T follicular helper cell (primary cell): ENCODE results near the gene GRK4.
"Not testable (repeated sequence)": the region's sequence is repeated elsewhere in the genome, so short reads cannot be mapped to it uniquely, and the experiment has no call there.

Experiments
- DNase-seq: peaks from one replicate; pipeline ENCODE4 v3.0.0-alpha.2; 2020; ENCODE audit warnings: low read depth
- total RNA-seq, 2 experiments: gene quantifications; one replicate each; lab custom pipeline; 2026; lab: John Stamatoyannopoulos, UW

GRK4 gene
- 2.9 to 3.2 reads per million in 2 experiments for total RNA-seq

DNA sequence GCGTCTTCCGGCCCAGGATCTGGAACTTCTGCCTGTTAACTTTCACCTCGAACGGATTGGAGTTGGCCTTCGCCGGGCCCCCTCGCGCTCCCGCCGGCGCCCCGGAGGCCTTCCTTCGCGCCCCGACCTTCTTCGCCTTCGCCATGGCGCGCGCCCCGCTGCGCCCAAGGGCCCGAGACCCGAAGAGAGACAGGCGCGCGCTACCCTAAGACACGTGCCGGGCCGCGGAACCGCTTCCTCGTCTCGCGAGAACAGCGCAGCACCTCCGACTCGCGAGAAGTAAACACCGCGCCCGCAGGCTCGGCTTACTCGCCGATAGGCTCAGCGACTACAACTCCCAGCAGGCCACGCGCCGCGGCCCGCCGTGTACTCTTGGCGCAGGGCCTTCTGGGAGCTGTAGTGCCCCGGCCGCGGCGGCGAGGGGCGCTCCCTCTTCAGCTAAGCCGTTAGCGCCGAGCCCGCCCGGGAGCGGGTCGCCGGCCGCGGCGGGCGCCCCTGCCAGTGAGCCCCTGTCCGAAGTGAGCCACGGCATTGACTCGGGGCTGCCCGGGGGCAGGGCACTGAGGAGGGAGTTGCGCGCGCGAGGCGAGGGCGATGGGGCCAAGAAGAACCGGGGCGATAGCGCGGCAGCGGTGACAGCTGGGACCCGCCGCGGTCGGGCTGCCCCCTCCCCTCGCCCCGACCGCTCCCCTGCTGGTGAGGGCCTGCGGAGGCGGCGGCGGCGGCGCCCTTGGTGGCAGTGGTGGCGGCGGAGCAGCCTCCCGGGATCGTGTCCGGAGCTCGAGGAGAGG, at the start of gene GRK4, which contains the start of gene NOP14:
GRK4 (plus strand) TSS at position 397 of the 791 bp plus-strand sequence. CDS start 500 bp downstream, outside the sequence.
NOP14 (minus strand) TSS at position 232 of the 791 bp plus-strand sequence; CDS start at position 145, 87 bp downstream.
- peak; percentile 97 for DNase-seq

- no peak for DNase-seq
Observed at GRCh38 chr4:2914256-2915126, 48.9 kb upstream of the GRK4 start.

- DNase-seq = no peak
Observed at GRCh38 chr4:2915789-2916188, 47.6 kb upstream of the GRK4 start.

- not testable (repeated sequence) for DNase-seq
Observed at GRCh38 chr4:2916696-2917095, 46.7 kb upstream of the GRK4 start.

- not testable (repeated sequence) for DNase-seq
Observed at GRCh38 chr4:2918300-2918699, 45.1 kb upstream of the GRK4 start.

DNA sequence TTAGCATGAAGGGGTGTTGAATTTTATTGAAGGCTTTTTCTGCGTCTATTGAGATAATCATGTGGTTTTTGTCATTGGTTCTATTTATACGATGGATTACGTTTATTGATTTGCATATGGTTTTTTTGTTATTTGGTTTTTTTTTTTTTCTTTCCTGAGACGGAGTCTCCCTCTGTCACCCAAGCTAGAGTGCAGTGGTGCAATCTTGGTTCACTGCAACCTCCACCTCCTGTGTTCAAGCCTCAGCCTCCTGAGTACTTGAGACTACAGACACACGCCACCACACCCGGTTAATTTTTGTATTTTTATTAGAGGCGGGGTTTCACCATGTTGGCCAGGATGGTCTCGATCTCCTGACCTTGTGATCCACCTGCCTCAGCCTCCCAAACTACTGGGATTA, 44.7 kb upstream of the GRK4 start:
- DNase-seq = not testable (repeated sequence)

DNA sequence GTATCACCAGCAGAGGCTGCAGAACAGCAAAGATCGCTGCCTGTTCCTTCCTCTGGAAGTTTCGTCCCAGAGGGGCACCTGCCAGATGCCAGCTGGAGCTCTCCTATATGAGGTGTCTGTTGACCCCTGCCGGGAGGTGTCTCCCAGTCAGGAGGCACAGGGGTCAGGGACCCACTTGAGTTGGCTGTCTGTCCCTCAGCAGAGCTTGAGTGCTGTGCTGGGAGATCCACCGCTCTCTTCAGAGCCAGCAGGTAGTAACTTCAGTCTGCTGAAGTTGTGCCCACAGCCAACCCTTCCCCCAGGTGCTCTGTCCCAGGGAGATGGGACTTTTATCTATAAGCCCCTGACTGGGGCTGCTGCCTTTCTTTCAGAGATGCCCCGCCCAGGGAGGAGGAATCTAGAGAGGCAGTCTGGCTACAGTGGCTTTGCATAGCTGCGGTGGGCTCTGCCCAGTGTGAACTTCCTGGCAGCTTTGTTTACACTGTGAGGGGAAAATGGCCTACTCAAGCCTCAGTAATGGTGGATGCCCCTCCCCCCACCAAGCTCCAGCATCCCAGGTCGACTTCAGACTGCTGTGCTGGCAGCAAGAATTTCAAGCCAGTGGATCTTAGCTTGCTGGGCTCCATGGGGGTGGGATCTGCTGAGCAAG, 40.8 kb upstream of the GRK4 start:
- DNase-seq = not testable (repeated sequence)

- no peak for DNase-seq
Observed at GRCh38 chr4:2923141-2923551, 40.2 kb upstream of the GRK4 start.

DNA sequence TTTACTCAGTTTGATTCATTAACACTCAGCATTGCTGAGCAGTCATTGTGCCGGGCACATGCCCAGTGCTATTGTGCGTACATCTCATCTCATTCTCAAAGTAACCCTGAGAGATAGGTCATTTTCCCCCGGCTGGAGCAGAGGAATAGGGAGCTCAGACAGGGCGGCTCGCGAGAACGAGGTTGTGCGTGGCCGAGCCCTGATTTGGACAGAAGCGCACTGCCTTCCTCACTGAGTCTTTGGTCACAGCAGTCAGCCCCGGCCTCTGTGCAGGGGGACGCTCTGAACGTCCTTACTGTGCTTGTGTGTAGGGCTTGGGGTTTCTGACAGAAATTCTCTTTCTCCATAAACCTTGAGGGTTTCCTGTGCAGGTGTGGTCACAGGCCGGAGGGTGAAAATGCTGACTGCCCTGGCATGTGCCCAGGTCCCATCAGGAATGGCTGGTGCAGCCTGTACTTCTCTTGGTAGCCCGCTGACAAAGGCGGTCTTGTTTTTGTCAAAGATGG, 39.6 kb upstream of the GRK4 start:
- no peak for DNase-seq

- no peak for DNase-seq
Observed at GRCh38 chr4:2924286-2924685, 39.1 kb upstream of the GRK4 start.

GRCh38 chr4:2924765-2925301, 38.5 kb upstream of the GRK4 start:
- DNase-seq = no peak

- no peak for DNase-seq
Observed at GRCh38 chr4:2925496-2925895, 37.9 kb upstream of the GRK4 start.

DNA sequence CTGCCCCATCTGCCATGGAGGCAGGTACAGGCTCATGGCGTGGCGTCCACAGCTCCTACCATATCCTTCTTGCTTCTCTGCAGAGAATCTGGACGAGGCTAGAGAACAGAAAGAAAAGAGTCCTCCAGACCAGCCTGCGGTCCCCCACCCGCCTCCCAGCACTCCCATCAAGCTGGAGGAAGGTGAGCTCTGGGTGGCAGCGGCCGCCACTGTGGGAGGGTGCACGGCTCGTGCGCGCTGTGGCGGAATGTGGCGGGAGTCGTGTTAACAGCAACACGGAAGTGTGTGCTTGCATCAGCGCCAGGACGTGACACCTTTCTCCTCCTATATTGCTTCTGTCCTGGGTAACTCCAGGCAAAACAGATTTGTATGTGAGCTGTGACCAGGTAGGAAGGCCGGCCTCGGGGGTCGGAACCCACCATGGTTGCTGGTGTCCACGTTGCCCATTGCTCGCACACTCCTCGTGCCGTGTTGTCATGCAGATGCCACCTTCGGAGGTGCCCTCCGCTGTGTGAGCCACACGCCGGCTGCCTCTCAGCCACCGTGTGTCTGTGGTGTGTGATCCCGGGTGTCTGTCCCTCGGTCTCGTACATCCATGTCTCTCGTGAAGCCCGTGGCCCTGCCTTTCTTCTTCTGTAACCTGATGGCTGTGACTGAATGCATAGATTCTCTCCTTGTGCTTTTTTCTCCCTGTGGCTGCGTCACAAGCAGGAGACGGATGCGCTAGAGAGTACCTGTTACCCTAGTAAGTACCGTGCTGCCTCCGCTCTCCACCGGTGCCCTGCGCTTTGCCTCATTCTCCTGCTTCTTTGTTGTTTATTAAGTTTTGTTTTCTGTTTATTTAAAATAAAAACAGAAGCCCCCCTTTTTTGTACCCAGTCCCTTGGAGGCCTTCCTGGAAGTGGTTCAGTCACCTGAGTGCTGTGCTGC, 37.2 kb upstream of the GRK4 start:
- DNase-seq = no peak

- DNase-seq = no peak
Observed at GRCh38 chr4:2927016-2927695, 36.2 kb upstream of the GRK4 start.

DNA sequence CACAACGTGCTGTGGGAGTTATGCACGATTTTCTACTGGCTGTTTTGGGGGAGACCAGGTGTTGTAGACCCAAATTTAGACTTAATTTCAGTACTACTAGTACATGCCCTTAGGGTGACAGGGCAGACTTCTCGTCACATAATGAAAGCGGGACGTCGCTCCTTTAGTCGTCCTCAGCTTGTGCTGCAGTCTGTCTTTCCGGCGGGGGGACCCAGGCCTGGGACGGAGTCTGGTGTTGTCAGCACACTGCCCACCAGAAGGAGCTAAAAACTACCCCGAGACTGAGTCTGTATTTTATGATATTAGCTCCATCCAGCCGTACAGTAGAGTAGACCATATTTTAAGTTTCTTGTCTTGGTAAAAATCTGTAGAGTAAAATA, 35.7 kb upstream of the GRK4 start:
- DNase-seq = no peak

DNA sequence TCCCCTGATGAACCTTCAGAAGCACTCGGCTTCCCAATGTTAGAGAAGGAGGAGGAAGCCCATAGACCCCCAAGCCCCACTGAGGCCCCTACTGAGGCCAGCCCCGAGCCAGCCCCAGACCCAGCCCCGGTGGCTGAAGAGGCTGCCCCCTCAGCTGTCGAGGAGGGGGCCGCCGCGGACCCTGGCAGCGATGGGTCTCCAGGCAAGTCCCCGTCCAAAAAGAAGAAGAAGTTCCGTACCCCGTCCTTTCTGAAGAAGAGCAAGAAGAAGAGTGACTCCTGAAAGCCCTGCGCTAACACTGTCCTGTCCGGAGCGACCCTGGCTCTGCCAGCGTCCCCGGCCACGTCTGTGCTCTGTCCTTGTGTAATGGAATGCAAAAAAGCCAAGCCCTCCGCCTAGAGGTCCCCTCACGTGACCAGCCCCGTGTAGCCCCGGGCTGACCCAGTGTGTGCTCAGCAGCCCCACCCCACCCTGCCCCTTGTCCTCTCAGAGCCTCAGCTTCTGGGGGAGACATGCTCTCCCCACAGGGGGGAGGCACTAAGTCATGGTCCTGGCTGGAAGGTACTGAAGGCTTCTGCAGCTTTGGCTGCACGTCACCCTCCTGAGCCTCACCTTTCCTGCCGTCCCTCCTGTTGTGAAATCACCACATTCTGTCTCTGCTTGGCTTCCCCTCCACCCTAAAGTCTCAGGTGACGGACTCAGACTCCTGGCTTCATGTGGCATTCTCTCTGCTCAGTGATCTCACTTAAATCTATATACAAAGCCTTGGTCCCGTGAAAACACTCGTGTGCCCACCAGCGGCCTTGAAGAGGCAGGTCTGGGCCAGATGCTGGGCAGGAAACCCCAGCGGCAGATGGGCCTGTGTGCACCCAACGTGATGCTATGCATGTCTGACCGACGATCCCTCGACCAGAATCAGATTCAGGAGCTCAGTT, 34.9 kb upstream of the GRK4 start:
- no peak for DNase-seq

GRCh38 chr4:2929469-2929868, 33.9 kb upstream of the GRK4 start:
- no peak for DNase-seq

DNA sequence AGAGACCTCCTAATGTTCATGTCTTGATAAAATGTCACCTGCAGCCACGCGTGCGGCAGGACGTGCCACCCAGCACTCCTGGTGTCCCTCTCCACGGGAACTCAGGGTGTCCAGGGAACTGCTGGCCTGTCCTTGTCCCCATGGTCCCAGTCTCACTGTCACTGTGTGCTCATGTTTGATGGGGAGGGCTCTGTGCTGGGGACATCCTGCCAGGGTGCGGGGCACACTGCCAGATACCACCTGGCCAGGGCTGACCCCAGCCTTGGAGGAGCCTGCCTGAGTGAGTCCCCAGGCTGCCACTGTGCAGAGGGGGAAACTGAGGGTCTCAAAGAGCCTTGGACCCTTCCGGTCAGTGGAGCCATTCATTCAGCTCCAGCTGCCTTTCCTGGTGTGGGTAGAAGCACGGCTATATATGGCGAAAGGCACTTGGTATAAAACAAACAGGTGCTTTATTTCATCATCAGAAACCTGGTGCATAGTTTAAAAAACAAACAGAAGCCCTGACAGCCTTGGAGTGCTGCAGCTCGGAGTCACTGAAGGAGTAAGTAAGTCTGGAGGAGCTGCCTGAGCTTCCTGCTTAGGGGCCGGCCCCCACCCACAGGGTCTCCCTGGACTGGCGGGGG, 33.1 kb upstream of the GRK4 start:
- no peak for DNase-seq
